Rectal smooth muscle tissue (tissue), 1 donor: ENCODE results near the gene BRD7.
"Not testable (repeated sequence)": the region's sequence is repeated elsewhere in the genome, so short reads cannot be mapped to it uniquely, and the experiment has no call there.

Experiments used
- H3K27ac ChIP-seq: one replicate; pipeline ENCODE4 v1.7.0; 2013; ENCODE audit warnings: low read depth, low read length, inconsistent platforms
- H3K27me3 ChIP-seq: one replicate; pipeline ENCODE4 v1.7.0; 2013; ENCODE audit warnings: low read length; ENCODE audit not compliant: control insufficient read depth, insufficient read depth
- H3K36me3 ChIP-seq: one replicate; pipeline ENCODE4 v1.7.0; 2013; ENCODE audit warnings: low read length; ENCODE audit not compliant: control insufficient read depth, insufficient read depth
- H3K4me1 ChIP-seq: one replicate; pipeline ENCODE4 v1.7.0; 2013; ENCODE audit warnings: low read length; ENCODE audit not compliant: control insufficient read depth, insufficient read depth
- H3K4me3 ChIP-seq: one replicate; pipeline ENCODE4 v1.7.0; 2013; ENCODE audit warnings: low read length
- H3K9ac ChIP-seq: one replicate; pipeline ENCODE4 v1.7.0; 2013; ENCODE audit warnings: low read length

Gene BRD7

GRCh38 chr16:50365791-50366575 is 2.8 kb downstream of the BRD7 start:
- Histone ChIP-seq H3K36me3 (peaks cover 2% of the 10 kb centered on the region), H3K4me3 (no peak overlapping the region), H3K27ac (no peak overlapping the region), H3K27me3 (no peaks in the 10 kb centered on the region), H3K9ac (no peak overlapping the region), H3K4me1 (peaks cover 14% of the 10 kb centered on the region)

GRCh38 chr16:50363656-50364055 is 5.1 kb downstream of the BRD7 start:
- H3K4me3 ChIP-seq = no peak overlapping the region
- H3K27ac ChIP-seq = no peak overlapping the region
- H3K27me3 ChIP-seq = no peaks in the 10 kb centered on the region
- H3K4me1 ChIP-seq = peaks cover 17% of the 10 kb centered on the region
- H3K9ac ChIP-seq = no peak overlapping the region
- H3K36me3 ChIP-seq = peaks cover 5% of the 10 kb centered on the region

GRCh38 chr16:50360779-50361178 is 8.0 kb downstream of the BRD7 start:
- peaks cover 3% of the 10 kb centered on the region for H3K4me1 ChIP-seq
- H3K27me3 ChIP-seq = no peaks in the 10 kb centered on the region
- peaks cover 5% of the 10 kb centered on the region for H3K36me3 ChIP-seq
- peak overlapping the region; percentile 39 for H3K9ac ChIP-seq
- no peak overlapping the region for H3K4me3 ChIP-seq
- H3K27ac ChIP-seq = no peak overlapping the region

- no peaks in the 10 kb centered on the region for H3K27me3 ChIP-seq
- peak overlapping the region; percentile 39 for H3K9ac ChIP-seq
- H3K4me1 ChIP-seq = peaks cover 3% of the 10 kb centered on the region
- no peak overlapping the region for H3K27ac ChIP-seq
- H3K36me3 ChIP-seq = peaks cover 5% of the 10 kb centered on the region
- no peak overlapping the region for H3K4me3 ChIP-seq
Observed at GRCh38 chr16:50360033-50360778, 8.6 kb downstream of the BRD7 start.

DNA sequence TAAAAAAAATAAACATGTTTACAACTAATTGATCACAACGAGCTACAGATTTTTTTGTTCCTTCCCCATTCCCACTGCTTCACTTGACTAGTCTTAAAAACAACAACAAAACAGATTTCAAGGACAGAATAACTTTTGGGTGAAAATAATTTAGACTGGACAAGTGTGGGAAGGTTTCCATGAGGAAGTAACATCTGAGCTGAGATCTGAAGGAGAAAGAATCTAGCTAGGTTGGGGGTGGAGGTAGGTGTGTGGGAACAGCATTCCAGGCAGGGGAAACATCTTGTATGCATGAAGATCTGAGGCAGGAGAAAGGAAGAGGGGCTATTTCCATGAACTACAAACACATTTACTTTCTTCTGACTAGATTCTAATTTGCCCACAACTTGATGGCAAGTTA is 9.2 kb downstream of the BRD7 start:
- H3K36me3 ChIP-seq = peaks cover 5% of the 10 kb centered on the region
- peaks cover 3% of the 10 kb centered on the region for H3K4me1 ChIP-seq

GRCh38 chr16:50354629-50355456 is 13.9 kb downstream of the BRD7 start:
- Histone ChIP-seq H3K4me1 (peaks cover 5% of the 10 kb centered on the region), H3K27me3 (no peaks in the 10 kb centered on the region), H3K9ac (no peak overlapping the region), H3K27ac (no peak overlapping the region), H3K36me3 (peaks cover 4% of the 10 kb centered on the region), H3K4me3 (no peak overlapping the region)

More for the DNA sequence above, 9.2 kb downstream of the BRD7 start:
- Histone ChIP-seq H3K27ac (no peak overlapping the region), H3K9ac (no peak overlapping the region), H3K4me3 (no peak overlapping the region), H3K27me3 (no peaks in the 10 kb centered on the region)

DNA sequence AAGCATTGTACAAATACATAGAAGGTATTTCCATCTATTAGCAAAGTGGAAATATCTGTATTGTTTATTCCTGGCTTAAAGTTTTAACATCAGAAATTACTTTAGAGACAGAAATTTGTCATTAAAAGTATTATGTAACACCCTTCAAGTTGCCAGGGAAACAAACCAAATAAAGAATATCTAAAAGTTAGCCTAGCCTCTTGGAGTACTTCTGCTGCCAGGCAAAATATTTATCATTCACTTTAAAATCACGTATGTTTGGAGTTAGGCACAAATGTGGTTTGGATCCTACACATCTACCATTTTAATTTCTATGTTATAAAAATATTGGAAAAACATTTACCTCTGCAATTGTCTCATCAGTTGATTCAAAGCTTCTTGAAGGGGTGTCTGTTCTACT is 14.7 kb downstream of the BRD7 start:
- no peak overlapping the region for H3K27ac ChIP-seq
- H3K27me3 ChIP-seq = no peaks in the 10 kb centered on the region
- H3K4me3 ChIP-seq = no peak overlapping the region
- H3K9ac ChIP-seq = no peak overlapping the region
- peaks cover 5% of the 10 kb centered on the region for H3K4me1 ChIP-seq
- H3K36me3 ChIP-seq = peaks cover 4% of the 10 kb centered on the region

DNA sequence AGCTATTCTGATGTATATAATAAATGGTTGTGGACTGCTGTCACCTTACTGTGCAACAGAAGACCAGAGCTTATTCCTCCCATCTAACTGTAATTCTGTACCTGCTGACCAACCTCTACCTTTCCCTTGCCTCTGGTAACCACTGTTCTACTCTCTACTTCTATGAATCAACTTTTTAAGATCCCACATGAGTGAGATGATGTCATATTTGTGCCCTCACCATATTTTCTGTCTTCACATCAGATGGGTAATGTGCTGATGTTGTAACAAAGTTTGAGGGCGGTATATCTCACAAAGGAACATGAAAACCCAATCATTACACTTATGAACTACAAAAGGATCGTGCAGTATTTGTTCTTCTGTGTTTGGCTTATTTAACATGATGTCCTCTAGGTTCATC is 16.8 kb downstream of the BRD7 start:
- H3K27ac ChIP-seq = no peak overlapping the region
- peaks cover 4% of the 10 kb centered on the region for H3K36me3 ChIP-seq
- H3K4me1 ChIP-seq = peaks cover 5% of the 10 kb centered on the region
- H3K27me3 ChIP-seq = no peaks in the 10 kb centered on the region
- H3K4me3 ChIP-seq = no peak overlapping the region
- no peak overlapping the region for H3K9ac ChIP-seq

DNA sequence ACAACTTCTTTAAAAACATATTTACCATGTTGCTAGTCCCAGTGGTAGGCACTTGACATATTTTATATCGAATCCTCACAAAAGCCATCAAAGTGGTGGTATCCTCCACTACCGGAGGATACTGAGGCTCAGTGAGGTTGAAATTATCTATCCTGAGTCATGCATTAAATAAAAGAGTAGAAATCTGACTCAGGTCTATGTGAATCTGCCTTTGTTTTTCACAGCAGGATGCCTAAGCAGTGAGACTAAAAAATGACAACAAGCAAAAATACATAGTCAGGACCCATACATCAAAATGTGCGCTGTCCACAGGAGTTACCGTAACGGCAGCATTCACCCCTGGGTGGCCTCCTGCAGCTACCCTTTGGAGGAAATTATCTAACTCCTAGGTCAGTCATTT is 17.7 kb downstream of the BRD7 start:
- H3K36me3 ChIP-seq = peaks cover 4% of the 10 kb centered on the region
- no peak overlapping the region for H3K9ac ChIP-seq
- no peak overlapping the region for H3K27ac ChIP-seq
- H3K4me1 ChIP-seq = peaks cover 5% of the 10 kb centered on the region
- no peak overlapping the region for H3K4me3 ChIP-seq
- H3K27me3 ChIP-seq = no peaks in the 10 kb centered on the region

DNA sequence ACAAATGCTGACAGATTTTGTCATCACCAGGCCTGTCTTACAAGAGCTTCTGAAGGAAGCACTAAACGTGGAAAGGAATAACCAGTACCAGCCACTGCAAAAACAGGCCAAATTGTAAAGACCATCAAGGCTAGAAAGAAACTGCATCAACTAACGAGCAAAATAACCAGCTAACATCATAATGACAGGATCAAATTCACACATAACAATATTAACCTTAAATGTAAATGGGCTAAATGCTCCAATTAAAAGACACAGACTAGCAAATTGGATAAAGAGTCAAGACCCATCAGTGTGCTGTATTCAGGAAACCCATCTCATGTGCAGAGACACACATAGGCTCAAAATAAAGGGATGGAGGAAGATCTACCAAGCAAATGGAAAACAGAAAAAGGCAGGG is 23.6 kb downstream of the BRD7 start:
- not testable (repeated sequence) for H3K4me3 ChIP-seq, H3K27me3 ChIP-seq, H3K9ac ChIP-seq, H3K36me3 ChIP-seq, H3K4me1 ChIP-seq, H3K27ac ChIP-seq

DNA sequence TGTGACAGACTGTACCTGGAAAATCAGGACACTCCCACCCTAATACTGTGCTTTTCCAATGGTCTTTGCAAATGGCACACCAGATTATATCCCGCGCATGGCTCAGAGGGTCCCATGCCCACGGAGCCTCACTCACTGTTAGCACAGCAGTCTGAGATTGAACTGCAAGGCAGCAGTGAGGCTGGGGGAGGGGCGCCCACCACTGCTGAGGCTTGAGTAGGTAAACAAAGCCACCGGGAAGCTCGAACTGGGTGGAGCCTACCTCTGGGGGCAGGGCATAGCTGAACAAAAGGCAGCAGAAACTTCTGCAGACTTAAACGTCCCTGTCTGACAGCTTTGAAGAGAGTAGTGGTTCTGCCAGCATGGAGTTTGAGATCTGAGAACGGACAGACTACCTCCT is 25.2 kb downstream of the BRD7 start:
- not testable (repeated sequence) for H3K36me3 ChIP-seq, H3K27me3 ChIP-seq, H3K4me3 ChIP-seq, H3K27ac ChIP-seq, H3K9ac ChIP-seq, H3K4me1 ChIP-seq

- Histone ChIP-seq H3K4me3 (no peak overlapping the region), H3K27me3 (no peaks in the 10 kb centered on the region), H3K27ac (peak overlapping the region; percentile 12), H3K4me1 (peaks cover 5% of the 10 kb centered on the region), H3K36me3 (peaks cover 5% of the 10 kb centered on the region), H3K9ac (no peak overlapping the region)
Observed at GRCh38 chr16:50340578-50340977, 28.2 kb downstream of the BRD7 start.
